Breast epithelium (tissue), 3 donors: ENCODE measurements around the gene PRKG1.

Experiments used
- POLR2A ChIP-seq: fragments of 450-650 bp; IDR thresholded peaks from one replicate; pipeline ENCODE4 v1.6.1; 2016; ENCODE audit warnings: antibody characterized with exemption, mild to moderate bottlenecking, moderate library complexity
- TF ChIP-seq, protein P1 (sequence below), 3 donors: fragments of 450-650 bp; IDR thresholded peaks; one replicate each; pipeline ENCODE4 v1.5.1; 2016 to 2017; ENCODE audit warnings: antibody characterized with exemption in 3 of 3, mild to moderate bottlenecking in 3 of 3, moderate library complexity in 3 of 3

- TF ChIP-seq, protein P1, sequence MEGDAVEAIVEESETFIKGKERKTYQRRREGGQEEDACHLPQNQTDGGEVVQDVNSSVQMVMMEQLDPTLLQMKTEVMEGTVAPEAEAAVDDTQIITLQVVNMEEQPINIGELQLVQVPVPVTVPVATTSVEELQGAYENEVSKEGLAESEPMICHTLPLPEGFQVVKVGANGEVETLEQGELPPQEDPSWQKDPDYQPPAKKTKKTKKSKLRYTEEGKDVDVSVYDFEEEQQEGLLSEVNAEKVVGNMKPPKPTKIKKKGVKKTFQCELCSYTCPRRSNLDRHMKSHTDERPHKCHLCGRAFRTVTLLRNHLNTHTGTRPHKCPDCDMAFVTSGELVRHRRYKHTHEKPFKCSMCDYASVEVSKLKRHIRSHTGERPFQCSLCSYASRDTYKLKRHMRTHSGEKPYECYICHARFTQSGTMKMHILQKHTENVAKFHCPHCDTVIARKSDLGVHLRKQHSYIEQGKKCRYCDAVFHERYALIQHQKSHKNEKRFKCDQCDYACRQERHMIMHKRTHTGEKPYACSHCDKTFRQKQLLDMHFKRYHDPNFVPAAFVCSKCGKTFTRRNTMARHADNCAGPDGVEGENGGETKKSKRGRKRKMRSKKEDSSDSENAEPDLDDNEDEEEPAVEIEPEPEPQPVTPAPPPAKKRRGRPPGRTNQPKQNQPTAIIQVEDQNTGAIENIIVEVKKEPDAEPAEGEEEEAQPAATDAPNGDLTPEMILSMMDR (IDR thresholded peaks at IDR 0.05): no peak
- TF ChIP-seq POLR2A: no peak
Observed at GRCh38 chr10:52269233-52269632, 1194.9 kb downstream of the PRKG1 start.
